ENCODE measurements around the gene ACTRT1.

ACTRT1 gene

DNA sequence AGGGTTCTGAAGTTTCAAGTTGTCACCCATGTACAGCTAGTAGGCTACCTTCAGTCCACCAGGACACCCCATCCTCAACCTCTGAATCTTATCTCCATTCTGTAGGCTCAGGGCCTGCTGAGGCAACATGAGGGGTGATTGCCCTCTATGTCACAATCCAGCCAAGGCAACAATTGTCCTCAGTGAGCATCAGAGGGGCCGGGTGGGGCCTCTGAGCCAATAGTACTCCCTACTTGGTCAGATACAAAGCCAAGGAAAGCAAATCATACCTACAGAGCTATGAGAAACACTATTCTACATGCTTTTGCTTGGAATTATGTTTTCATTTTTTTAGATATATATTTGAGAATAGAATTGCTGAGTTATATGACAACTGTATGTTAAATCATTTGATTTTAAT is at the start of gene ACTRT1:
Gene ACTRT1, minus strand, starts transcription at position 101 of the 400 bp plus-strand sequence. CDS start 197 bp downstream, outside the sequence.
- in situ Hi-C loops (cut with MboI; ENCODE audit: low sequenced_read_pairs): no loop called here

DNA sequence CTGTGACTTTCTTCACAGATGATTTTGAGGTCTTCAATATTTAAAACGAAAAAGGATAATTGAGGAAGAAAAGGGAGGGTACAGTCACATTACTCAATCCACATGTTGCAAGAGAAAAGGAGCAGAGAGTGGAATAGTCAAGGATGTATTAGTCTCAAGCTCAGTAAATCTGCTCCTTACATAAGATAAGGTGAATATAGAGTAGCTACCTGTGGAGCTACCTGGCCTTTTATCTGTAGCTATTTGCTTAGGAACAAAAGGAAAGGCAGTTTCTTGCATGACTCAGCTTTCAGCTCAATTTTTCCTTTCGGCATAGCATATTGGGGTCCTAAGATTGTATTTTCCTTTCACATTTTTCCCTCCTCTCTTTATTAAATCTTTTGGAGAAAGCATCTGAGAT is 26.3 kb upstream of the ACTRT1 start:
- in situ Hi-C loops (cut with MboI; ENCODE audit: low sequenced_read_pairs): no loop called here

- in situ Hi-C loops (cut with MboI; ENCODE audit: low sequenced_read_pairs): no loop called here
These were observed 5.2 kb upstream of the ACTRT1 start for GRCh38 chrX:128057421-128057820.

- in situ Hi-C loops (cut with MboI; ENCODE audit: low sequenced_read_pairs): no loop called here
These were observed 677 bp downstream of the ACTRT1 start for GRCh38 chrX:128051526-128051925.

GRCh38 chrX:128035318-128035717 is 16.9 kb downstream of the ACTRT1 start:
- in situ Hi-C loops (cut with MboI; ENCODE audit: low sequenced_read_pairs): no loop called here

DNA sequence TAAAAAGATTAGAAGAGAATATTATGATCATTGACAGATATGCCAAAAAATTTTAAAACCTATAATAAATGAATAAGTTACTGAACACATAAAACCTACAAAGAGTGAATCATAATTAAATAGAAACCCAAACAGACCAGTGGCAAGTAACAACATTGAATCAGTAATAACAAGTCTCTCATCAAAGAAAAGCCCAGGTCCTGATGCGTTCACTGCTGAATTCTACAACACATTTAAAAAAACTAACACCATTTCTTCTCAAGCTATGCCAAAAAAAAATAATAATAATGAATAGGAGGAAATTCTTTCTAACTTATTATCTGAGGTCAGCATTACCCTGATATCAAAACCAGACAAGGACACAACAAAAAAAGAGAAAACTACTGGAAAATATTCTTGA is 30.6 kb downstream of the ACTRT1 start:
- in situ Hi-C loops (cut with MboI; ENCODE audit: low sequenced_read_pairs): no loop called here

DNA sequence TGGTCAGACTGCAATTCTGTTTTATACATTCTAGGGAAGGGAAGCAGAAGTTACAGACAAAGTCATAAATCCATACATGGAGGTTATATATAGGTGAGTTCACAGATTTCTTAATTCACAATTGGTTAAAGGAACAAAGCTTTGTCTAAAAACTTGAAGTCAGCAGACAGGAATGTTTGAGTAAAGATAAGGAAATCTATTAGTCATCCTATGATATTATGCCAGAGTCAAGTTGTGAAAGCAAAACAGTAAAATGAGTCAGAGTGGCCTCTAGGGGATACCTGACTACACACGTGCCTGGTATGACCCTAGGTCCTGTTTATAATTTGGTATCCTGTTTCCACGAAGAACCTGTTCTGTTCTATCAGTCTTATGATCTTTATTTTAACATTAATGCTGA is 31.5 kb downstream of the ACTRT1 start:
- in situ Hi-C loops (cut with MboI; ENCODE audit: low sequenced_read_pairs): no loop called here

DNA sequence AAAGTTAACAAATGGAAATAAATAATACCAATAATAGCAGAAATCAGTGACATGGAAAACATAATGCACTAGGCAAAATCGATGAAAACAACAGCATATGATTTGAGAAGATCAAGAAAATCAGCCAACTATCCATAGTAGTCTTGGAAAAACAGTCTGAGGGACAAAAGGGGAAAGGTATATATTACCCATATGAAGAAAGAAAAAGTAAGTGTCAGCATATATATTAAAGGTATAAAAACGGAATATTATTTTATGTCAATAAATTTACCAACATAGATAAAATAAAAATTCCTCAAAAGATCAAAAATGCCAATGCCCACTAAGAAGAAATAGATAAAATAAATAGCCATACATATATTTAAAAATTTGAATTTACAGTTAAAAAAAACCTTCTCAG is 33.0 kb downstream of the ACTRT1 start:
- in situ Hi-C loops (cut with MboI; ENCODE audit: low sequenced_read_pairs): no loop called here

- in situ Hi-C loops (cut with MboI; ENCODE audit: low sequenced_read_pairs): no loop called here
These were observed 40.2 kb downstream of the ACTRT1 start for GRCh38 chrX:128012015-128012414.

DNA sequence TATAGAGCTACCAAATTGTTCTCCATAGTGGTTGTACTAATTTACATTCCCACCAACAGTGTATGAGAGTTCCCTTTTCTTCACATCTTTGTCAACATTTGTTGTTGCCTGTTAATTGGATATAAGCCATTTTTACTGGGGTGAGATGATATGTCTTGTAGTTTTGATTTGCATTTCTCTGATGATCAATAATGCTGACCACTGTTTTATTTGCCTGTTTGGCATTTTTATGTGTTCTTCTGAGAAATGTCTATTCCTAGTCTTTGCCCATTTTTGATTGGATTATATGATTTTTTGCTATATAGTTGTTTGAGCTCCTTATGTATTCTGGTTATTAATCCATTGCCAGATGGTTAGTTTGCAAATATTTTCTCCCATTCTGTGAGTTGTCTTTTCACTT is 44.3 kb downstream of the ACTRT1 start:
- in situ Hi-C loops (cut with MboI; ENCODE audit: low sequenced_read_pairs): no loop called here
